Natural killer cell (primary cell): ENCODE data around the gene FARS2. TPM values are rescaled to one million over a fixed set of nuclear protein-coding genes. Genes with fewer than 3 reads are reported as not detected.

Source experiments
- ATAC-seq, 3 donors: fragments of 150-1000 bp in 2 of 3; fragments of 200-7000 bp in 1 of 3; cut with Tn5 transposase; 1 replicate in 1 of 3; 2 replicates in 2 of 3; pipeline ENCODE4 v1.10.0; 2021; ENCODE audit warnings: mild to moderate bottlenecking in 2 of 3, moderate library complexity in 2 of 3
- DNase-seq, 2 donors: peaks; one replicate each; pipeline versions ENCODE4 v3.0.0 to v3.0.0-alpha.2; 2013 to 2021; ENCODE audit warnings: mixed read lengths in 1 of 2
- H3K27ac ChIP-seq: one replicate; pipeline ENCODE4 v1.5.1; 2013; ENCODE audit warnings: mild to moderate bottlenecking, low read length
- H3K27me3 ChIP-seq: one replicate; pipeline ENCODE4 v1.6.1; 2013; ENCODE audit warnings: low read length; ENCODE audit not compliant: control insufficient read depth, insufficient read depth
- H3K36me3 ChIP-seq: one replicate; pipeline ENCODE4 v1.6.1; 2013; ENCODE audit warnings: low read length; ENCODE audit not compliant: control insufficient read depth, insufficient read depth
- H3K4me1 ChIP-seq: one replicate; pipeline ENCODE4 v1.6.1; 2013; ENCODE audit warnings: low read length; ENCODE audit not compliant: control insufficient read depth, insufficient read depth
- H3K4me3 ChIP-seq: one replicate; pipeline ENCODE4 v1.5.1; 2013; ENCODE audit warnings: low read length
- H3K9me3 ChIP-seq: one replicate; pipeline ENCODE4 v1.6.1; 2013; ENCODE audit warnings: low read length; ENCODE audit not compliant: control insufficient read depth, insufficient read depth
- H3K27ac Mint-ChIP-seq, 2 donors: one replicate each; pipeline ENCODE4 v1.8.0; 2022; ENCODE audit warnings: mild to moderate bottlenecking in 2 of 2, mixed read lengths in 2 of 2, moderate library complexity in 1 of 2
- H3K27me3 Mint-ChIP-seq, 2 donors: one replicate each; pipeline ENCODE4 v1.8.0; 2022; ENCODE audit warnings: low read depth in 2 of 2, mixed read lengths in 2 of 2
- H3K36me3 Mint-ChIP-seq: one replicate; pipeline ENCODE4 v1.8.0; 2022; ENCODE audit warnings: mixed read lengths
- H3K4me1 Mint-ChIP-seq, 2 donors: one replicate each; pipeline ENCODE4 v1.8.0; 2022; ENCODE audit warnings: mixed read lengths in 2 of 2
- H3K4me3 Mint-ChIP-seq: one replicate; pipeline ENCODE4 v1.8.0; 2022; ENCODE audit warnings: mild to moderate bottlenecking, moderate library complexity, mixed read lengths
- H3K9me3 Mint-ChIP-seq, 2 donors: one replicate each; pipeline ENCODE4 v1.8.0; 2022; ENCODE audit warnings: mixed read lengths in 2 of 2
- CTCF ChIP-seq: fragments of 200-600 bp; IDR thresholded peaks from one replicate; pipeline ENCODE4 v1.8.0; 2022; ENCODE audit warnings: antibody characterized with exemption
- whole genome bisulfite sequencing: methylation state at CpG from one replicate; pipeline ENCODE4 v1.1.7; 2013; ENCODE audit warnings: missing lambda C conversion rate; ENCODE audit not compliant: insufficient coverage; 5-methylcytosine and 5-hydroxymethylcytosine counted together
- intact Hi-C: fragments of 100-400 bp; cut with micrococcal nuclease; formaldehyde crosslinking; loops from one replicate; pipeline ENCODE4 v1.14.2; 2022
- total RNA-seq, 4 donors: library from RNA; stranded (reverse); fragments of 120-200 nt in 1 of 4; gene quantifications; one replicate each; pipeline versions ENCODE4 v1.2.3 to v1.2.4, GENCODE V29; 2013 to 2022

FARS2 gene
- total RNA-seq, 3 donors from 2014 or later (not counting 1 experiment from before 2014, with no cell fraction given) = 15.3 to 24.8 (median 22.7) TPM

GRCh38 chr6:5723841-5724691, 462.8 kb downstream of the FARS2 start:
- peak overlapping the region; percentile 28 for H3K4me3 ChIP-seq
- WGBS = 34% methylated on average over 21 of the region's 21 CpGs
- H3K4me1 ChIP-seq = peaks cover 20% of the 10 kb centered on the region
- no peak for TF ChIP-seq CTCF
- Mint-ChIP-seq H3K27ac (peak overlapping the region; percentile 16 to 90), H3K36me3 (no peaks in the 10 kb centered on the region), H3K27me3 (no peaks in the 10 kb centered on the region), H3K4me3 (peak overlapping the region; percentile 87), H3K4me1 (peaks cover 38 to 41% of the 10 kb centered on the region in 2 donors), H3K9me3 (no peaks in the 10 kb centered on the region)
- no peaks in the 10 kb centered on the region for H3K27me3 ChIP-seq
- no peaks in the 10 kb centered on the region for H3K9me3 ChIP-seq
- intact Hi-C loops = no loop called here
- no peaks in the 10 kb centered on the region for H3K36me3 ChIP-seq
- peak overlapping the region; percentile 78 for H3K27ac ChIP-seq
- peak; percentile 60 to 80 (median 70) for ATAC-seq
- DNase-seq = peak in 1 of 2 donors; percentile 17

GRCh38 chr6:5724911-5725310, 463.6 kb downstream of the FARS2 start:
- Histone ChIP-seq H3K27ac (no peak overlapping the region), H3K4me1 (peaks cover 20% of the 10 kb centered on the region), H3K9me3 (no peaks in the 10 kb centered on the region), H3K4me3 (no peak overlapping the region), H3K27me3 (no peaks in the 10 kb centered on the region), H3K36me3 (no peaks in the 10 kb centered on the region)
- Mint-ChIP-seq H3K9me3 (no peaks in the 10 kb centered on the region), H3K4me1 (peaks cover 38 to 42% of the 10 kb centered on the region in 2 donors), H3K4me3 (peak overlapping the region; percentile 87), H3K27me3 (no peaks in the 10 kb centered on the region), H3K27ac (peak overlapping the region in 1 of 2 donors; percentile 16), H3K36me3 (no peaks in the 10 kb centered on the region)
- no peak for DNase-seq
- no peak for ATAC-seq
- no peak for TF ChIP-seq CTCF
- 94% methylated on average over 10 of the region's 10 CpGs for WGBS
- intact Hi-C loops = no loop called here

GRCh38 chr6:5726976-5727718, 465.8 kb downstream of the FARS2 start:
- Histone ChIP-seq H3K27me3 (no peaks in the 10 kb centered on the region), H3K4me1 (peaks cover 20% of the 10 kb centered on the region), H3K4me3 (no peak overlapping the region), H3K27ac (no peak overlapping the region), H3K9me3 (no peaks in the 10 kb centered on the region), H3K36me3 (no peaks in the 10 kb centered on the region)
- H3K4me3 Mint-ChIP-seq = no peak overlapping the region
- H3K36me3 Mint-ChIP-seq = no peaks in the 10 kb centered on the region
- 91% methylated on average over 17 of the region's 17 CpGs for WGBS
- intact Hi-C loops = no loop called here
- ATAC-seq = no peak
- H3K27ac Mint-ChIP-seq = no peak overlapping the region
- no peaks in the 10 kb centered on the region for H3K9me3 Mint-ChIP-seq
- peaks cover 49 to 50% of the 10 kb centered on the region in 2 donors for H3K4me1 Mint-ChIP-seq
- no peak for DNase-seq
- no peaks in the 10 kb centered on the region for H3K27me3 Mint-ChIP-seq
- TF ChIP-seq CTCF = no peak
